GM23338 (cell line): ENCODE data around the gene A3GALT2. TPM values are rescaled to one million over a fixed set of nuclear protein-coding genes. Genes with fewer than 3 reads are reported as not detected.

Experiments
- ATAC-seq: fragments of 200-7000 bp; cut with Tn5 transposase; 3 replicates; pipeline ENCODE4 v1.9.1; 2020
- DNase-seq: peaks from one replicate; pipeline ENCODE4 v3.0.0-alpha.2; 2015; ENCODE audit warnings: low spot score
- H2AFZ ChIP-seq: fragments of 200-600 bp; sonication (generic); 2 replicates; pipeline ENCODE4 v1.8.0; 2016; ENCODE audit warnings: antibody characterized with exemption, mild to moderate bottlenecking, moderate library complexity
- H3F3A ChIP-seq: fragments of 200-600 bp; sonication (generic); replicated peaks from 2 replicates; pipeline ENCODE4 v1.8.0; 2017; ENCODE audit warnings: antibody characterized with exemption, mixed run types, low read depth
- H3K27ac ChIP-seq: fragments of 200-600 bp; sonication (generic); 2 replicates; pipeline ENCODE4 v1.6.1; 2016; ENCODE audit warnings: low read depth
- H3K27me3 ChIP-seq: fragments of 200-600 bp; sonication (generic); 2 replicates; pipeline ENCODE4 v1.8.0; 2016; ENCODE audit warnings: mild to moderate bottlenecking, mixed run types, moderate library complexity; ENCODE audit not compliant: insufficient read depth
- H3K36me3 ChIP-seq: fragments of 200-600 bp; sonication (generic); 2 replicates; pipeline ENCODE4 v1.8.0; 2016; ENCODE audit warnings: mild to moderate bottlenecking; ENCODE audit not compliant: insufficient read depth
- H3K4me1 ChIP-seq: fragments of 200-600 bp; sonication (generic); 2 replicates; pipeline ENCODE4 v1.8.0; 2016; ENCODE audit warnings: mild to moderate bottlenecking, moderate library complexity; ENCODE audit not compliant: insufficient read depth
- H3K4me2 ChIP-seq: fragments of 200-600 bp; sonication (generic); 2 replicates; pipeline ENCODE4 v1.7.1; 2017; ENCODE audit warnings: mixed run types
- H3K4me3 ChIP-seq: fragments of 200-600 bp; sonication (generic); 2 replicates; pipeline ENCODE4 v1.6.1; 2016; ENCODE audit warnings: mixed run types
- H3K79me2 ChIP-seq: fragments of 200-600 bp; sonication (generic); replicated peaks from 2 replicates; pipeline ENCODE4 v1.8.0; 2017; ENCODE audit warnings: mild to moderate bottlenecking; ENCODE audit not compliant: insufficient read depth
- H3K9me2 ChIP-seq: fragments of 200-600 bp; sonication (generic); 2 replicates; pipeline ENCODE4 v1.8.0; 2017; ENCODE audit not compliant: insufficient read depth
- H4K20me1 ChIP-seq: fragments of 200-600 bp; sonication (generic); replicated peaks from 2 replicates; pipeline ENCODE4 v1.8.0; 2017; ENCODE audit warnings: mild to moderate bottlenecking; ENCODE audit not compliant: insufficient read depth
- H3K27ac Mint-ChIP-seq: 2 replicates; pipeline ENCODE4 v1.8.0; 2020; ENCODE audit warnings: inconsistent platforms, mild to moderate bottlenecking, moderate library complexity, mixed read lengths
- H3K27me3 Mint-ChIP-seq: 3 replicates; pipeline ENCODE4 v1.8.0; 2022; ENCODE audit warnings: low read depth, mild to moderate bottlenecking, moderate library complexity, mixed read lengths, inconsistent platforms; ENCODE audit not compliant: insufficient read depth, poor library complexity
- H3K36me3 Mint-ChIP-seq: 3 replicates; pipeline ENCODE4 v1.8.0; 2021; ENCODE audit warnings: low read depth, mild to moderate bottlenecking, inconsistent platforms, moderate library complexity, mixed read lengths
- H3K4me1 Mint-ChIP-seq: 3 replicates; pipeline ENCODE4 v1.8.0; 2020; ENCODE audit warnings: mild to moderate bottlenecking, inconsistent platforms, mixed read lengths
- H3K4me3 Mint-ChIP-seq: 3 replicates; pipeline ENCODE4 v1.8.0; 2021; ENCODE audit warnings: moderate library complexity, mild to moderate bottlenecking, inconsistent platforms, mixed read lengths
- H3K9me3 Mint-ChIP-seq: 3 replicates; pipeline ENCODE4 v1.8.0; 2020; ENCODE audit warnings: moderate library complexity, mild to moderate bottlenecking, inconsistent platforms, mixed read lengths
- CREB1 ChIP-seq: fragments of 250-450 bp; sonication (Bioruptor Pico); IDR thresholded peaks from 2 replicates; pipeline ENCODE4 v1.5.0; 2020; ENCODE audit warnings: low read depth, mild to moderate bottlenecking, moderate library complexity
- CTCF ChIP-seq, 2 experiments: fragments of 200-600 bp in 1 of 2; sonication (generic) in 1 of 2; conservative IDR thresholded peaks; 2 replicates each; pipeline versions ENCODE4 v1.5.1 to v1.6.1; 2016 to 2017; ENCODE audit warnings: antibody characterized with exemption in 2 of 2, low read depth in 2 of 2, mild to moderate bottlenecking in 2 of 2, moderate library complexity in 1 of 2
- ETS1 ChIP-seq: IDR thresholded peaks from 2 replicates; pipeline ENCODE4 v1.6.1; 2016; ENCODE audit warnings: antibody characterized with exemption
- EZH2 ChIP-seq: fragments of 200-600 bp; sonication (generic); IDR thresholded peaks from one replicate; pipeline ENCODE4 v1.8.0; 2017; ENCODE audit warnings: antibody characterized with exemption, mild to moderate bottlenecking, low read depth; ENCODE audit not compliant: unreplicated experiment
- EZH2phosphoT487 ChIP-seq: fragments of 200-600 bp; sonication (generic); IDR thresholded peaks from one replicate; pipeline ENCODE4 v1.8.1; 2018; ENCODE audit warnings: antibody characterized with exemption; ENCODE audit not compliant: unreplicated experiment
- NANOG ChIP-seq: IDR thresholded peaks from 2 replicates; pipeline ENCODE4 v1.6.1; 2016; ENCODE audit warnings: antibody characterized with exemption, borderline replicate concordance
- STAT1 ChIP-seq: IDR thresholded peaks from one replicate; pipeline ENCODE4 v1.6.1; 2016; ENCODE audit warnings: antibody characterized with exemption; ENCODE audit not compliant: unreplicated experiment
- ZNF114 ChIP-seq: fragments of 250-450 bp; sonication (Bioruptor Pico); IDR thresholded peaks from 2 replicates; pipeline ENCODE4 v1.5.0; 2020; ENCODE audit warnings: mild to moderate bottlenecking, moderate library complexity
- ZNF462 ChIP-seq: fragments of 250-450 bp; sonication (Bioruptor Pico); IDR thresholded peaks from 2 replicates; pipeline ENCODE4 v1.5.0; 2020; ENCODE audit warnings: mild to moderate bottlenecking, moderate library complexity
- polyA plus RNA-seq: library from polyadenylated mRNA; unstranded; fragments of >200 nt; fragmentation: Nextera tagmentation; extraction: Ambion mirVana; gene quantifications from 2 replicates; pipeline ENCODE4 v1.2.1, GENCODE V29; 2016
- total RNA-seq: library from RNA; depleted of rRNA; stranded (reverse); fragments of >200 nt; shearing (Covaris generic); gene quantifications from 2 replicates; pipeline ENCODE4 v1.2.3, GENCODE V29; 2014

The A3GALT2 gene
- total and polyA plus RNA-seq, 2 experiments from 2014 or later = not detected

- H3K27me3 ChIP-seq = no peaks in the 10 kb centered on the region
- Mint-ChIP-seq H3K4me3 (no peak overlapping the region), H3K36me3 (peaks cover 21% of the 10 kb centered on the region), H3K27me3 (peaks cover 10% of the 10 kb centered on the region), H3K27ac (no peak overlapping the region), H3K9me3 (no peaks in the 10 kb centered on the region), H3K4me1 (peaks cover 40% of the 10 kb centered on the region)
- H4K20me1 ChIP-seq = peaks cover 4% of the 10 kb centered on the region
- peaks cover 10% of the 10 kb centered on the region for H3K4me1 ChIP-seq
- no peak overlapping the region for H3K4me2 ChIP-seq
- H2AFZ ChIP-seq = no peak overlapping the region
- DNase-seq (no peak), ATAC-seq (no peak)
- TF ChIP-seq STAT1 (no peak), EZH2 (no peak), NANOG (no peak), ZNF462 (CRISPR knock-in tag) (no peak), CTCF (conservative IDR thresholded peaks at IDR 0.05; ENCODE audit: low read depth in 2 of 2) (no peak), EZH2phosphoT487 (no peak), ZNF114 (no peak), ETS1 (no peak), CREB1 (CRISPR knock-in tag) (no peak)
- no peaks in the 10 kb centered on the region for H3K9me2 ChIP-seq
- no peak overlapping the region for H3K27ac ChIP-seq
- no peak overlapping the region for H3K4me3 ChIP-seq
- H3K79me2 ChIP-seq = 0 out of 2 replicates have a peak, but pooled peaks cover 5% of the 10 kb centered on the region
- no peaks in the 10 kb centered on the region for H3F3A ChIP-seq
- no peaks in the 10 kb centered on the region for H3K36me3 ChIP-seq
These were observed 45.7 kb downstream of the A3GALT2 start for GRCh38 chr1:33275195-33275594.
